HG02938 (cell line): ENCODE measurements around the gene NEDD9.

ENCODE experiments used
- ATAC-seq: cut with Tn5 transposase; IDR thresholded peaks from one replicate; pipeline ENCODE4 v1.9.1; 2021; ENCODE audit warnings: mild to moderate bottlenecking, moderate library complexity; ENCODE audit not compliant: unreplicated experiment

Gene NEDD9

GRCh38 chr6:11149551-11149950 is 82.9 kb downstream of the NEDD9 start:
- ATAC-seq = no peak

DNA sequence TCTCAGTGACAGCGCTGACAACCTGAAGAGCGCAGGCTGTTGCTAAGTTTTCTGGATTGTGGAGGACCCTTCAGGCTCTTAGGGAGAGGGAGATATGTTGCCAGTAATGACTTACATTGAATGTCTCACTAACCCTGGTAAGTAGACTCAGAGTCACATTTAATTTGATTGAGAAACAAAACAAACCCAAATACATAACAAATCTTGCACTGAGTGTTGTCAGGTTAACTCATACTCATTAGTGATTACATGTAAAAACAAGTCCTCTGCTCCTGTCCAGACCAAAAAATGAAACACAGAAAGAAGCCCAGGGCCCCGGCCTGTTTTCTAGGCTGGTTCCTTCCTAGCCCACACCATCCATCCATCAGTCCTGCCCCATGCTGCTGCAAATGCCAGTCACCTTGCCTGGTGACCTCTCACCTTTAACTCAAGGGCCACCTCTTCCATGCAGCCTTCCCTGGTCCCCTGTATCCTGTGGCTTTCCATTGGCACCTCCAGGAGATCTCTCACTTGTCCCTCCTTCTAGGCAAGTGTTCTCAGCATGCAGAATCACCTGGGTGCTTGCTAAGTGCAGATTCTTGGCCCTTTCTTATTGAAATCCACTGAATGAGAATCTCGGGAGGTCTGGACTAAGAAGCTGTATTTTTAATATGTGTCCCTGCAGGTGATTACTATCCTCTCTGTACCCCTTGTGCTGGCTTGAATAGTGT is 86.2 kb downstream of the NEDD9 start:
- ATAC-seq = no peak

- peak; percentile 79 for ATAC-seq
These were observed 88.0 kb downstream of the NEDD9 start for GRCh38 chr6:11144393-11144851.

GRCh38 chr6:11143394-11144371 is 88.8 kb downstream of the NEDD9 start:
- no peak for ATAC-seq

DNA sequence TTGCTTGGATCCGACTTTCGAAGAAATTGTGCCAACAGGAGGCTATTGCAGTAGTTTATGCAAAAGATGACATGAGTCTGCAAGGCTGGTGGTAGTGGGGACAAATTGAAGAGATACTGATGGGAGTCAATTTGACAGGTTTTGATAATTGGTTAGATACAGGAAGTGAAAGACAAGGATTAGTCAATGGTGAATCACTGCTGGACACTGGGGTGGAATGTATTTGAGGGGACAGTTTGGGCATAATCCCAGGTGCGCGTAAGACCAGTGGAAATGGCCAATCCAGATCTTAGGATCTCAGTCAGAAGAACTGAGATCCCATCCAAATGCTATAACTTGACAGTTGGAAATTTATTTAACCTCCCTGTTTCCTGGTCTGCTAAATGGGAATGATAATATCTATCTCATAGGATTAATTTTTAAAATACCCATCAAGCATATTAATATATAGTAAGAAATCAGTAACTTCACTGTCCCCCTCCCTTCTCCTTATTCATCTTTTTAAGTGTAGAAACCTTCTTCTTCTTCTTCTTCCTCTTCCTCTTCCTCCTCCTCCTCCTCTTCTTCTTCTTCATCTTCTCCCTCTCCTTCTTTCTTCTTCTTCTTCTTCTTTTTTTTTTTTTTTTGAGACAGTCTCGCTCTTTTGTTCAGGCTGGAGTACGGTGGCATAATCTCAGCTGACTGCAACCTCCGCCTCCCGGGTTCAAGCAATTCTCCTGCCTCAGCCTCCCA is 90.0 kb downstream of the NEDD9 start:
- ATAC-seq = no peak

GRCh38 chr6:11141295-11141694 is 91.2 kb downstream of the NEDD9 start:
- ATAC-seq = no peak

DNA sequence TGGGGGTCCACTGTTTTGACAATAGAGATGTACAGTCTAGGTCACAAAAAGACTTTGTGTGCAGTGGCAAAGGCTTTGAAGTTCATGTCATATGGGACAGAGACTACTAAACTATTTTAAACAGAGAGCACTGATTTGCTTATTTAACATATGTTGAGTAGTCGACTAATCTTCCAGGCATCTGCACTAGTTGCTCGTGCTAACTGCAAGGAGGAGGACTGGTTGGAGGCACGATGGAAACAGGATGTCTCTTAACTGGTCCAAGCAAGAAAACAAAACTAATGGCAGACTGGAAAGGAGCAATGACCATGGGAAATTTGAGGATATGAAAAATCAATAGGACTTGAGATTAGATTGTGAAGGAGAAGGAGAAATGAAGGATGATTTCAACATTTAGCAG is 92.4 kb downstream of the NEDD9 start:
- no peak for ATAC-seq

DNA sequence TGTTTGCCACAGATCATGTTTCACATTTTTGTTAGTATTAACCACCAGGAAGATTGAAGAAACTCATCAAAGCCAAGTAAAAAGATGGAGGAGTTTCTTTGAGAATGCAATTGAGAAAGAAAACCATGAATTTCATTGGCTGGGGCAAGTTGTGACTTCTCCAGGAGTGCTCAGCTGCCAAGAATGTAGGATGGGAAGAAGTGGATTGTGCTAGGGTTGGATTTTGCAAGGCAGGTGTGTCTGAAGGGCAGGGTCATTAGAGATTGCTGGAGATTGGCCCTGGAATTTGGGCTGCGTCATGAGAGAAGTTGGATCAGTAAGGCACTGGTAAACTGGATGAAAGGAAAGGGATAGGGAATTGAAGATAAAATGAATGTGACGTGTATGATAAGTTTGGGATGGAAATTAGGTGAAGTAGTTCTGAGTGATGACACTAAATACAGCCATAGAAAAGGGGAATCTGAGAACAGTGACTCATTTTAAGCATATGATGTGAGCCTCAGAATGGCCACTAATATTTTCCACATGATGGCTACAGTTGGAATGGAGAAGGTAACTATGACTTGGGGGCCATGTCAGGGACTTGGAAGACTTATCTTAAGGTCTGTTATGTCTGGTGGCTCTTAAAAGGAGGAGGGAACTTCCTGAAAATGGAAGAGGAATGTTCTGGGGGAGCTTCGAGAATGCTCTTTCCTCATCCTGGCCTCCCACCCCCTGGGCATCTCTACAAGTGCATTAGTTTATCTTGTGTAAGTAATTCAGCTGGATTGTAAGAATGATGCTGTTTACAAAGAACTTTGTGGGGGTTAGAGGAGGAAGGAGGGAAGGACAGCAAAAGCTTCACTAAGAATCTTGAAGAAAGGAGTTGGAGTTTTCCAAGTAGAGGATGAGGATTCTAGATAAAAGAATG is 93.2 kb downstream of the NEDD9 start:
- ATAC-seq = no peak

- ATAC-seq = no peak
These were observed 95.7 kb downstream of the NEDD9 start for GRCh38 chr6:11136809-11137208.
